Heart left ventricle (tissue), 13 donors: ENCODE data around the gene JMY.

Source experiments
- CTCF ChIP-seq, 12 donors: fragments of 200-600 bp; sonication (generic) in 4 of 12; IDR thresholded peaks; one replicate each; pipeline versions ENCODE4 v1.5.0 to v1.8.0; 2018 to 2022; ENCODE audit warnings: antibody characterized with exemption in 12 of 12, mild to moderate bottlenecking in 5 of 12
- POLR2A ChIP-seq, 2 donors: fragments of 450-650 bp; IDR thresholded peaks; one replicate each; pipeline ENCODE4 v1.6.1; 2017; ENCODE audit warnings: antibody characterized with exemption in 2 of 2, mild to moderate bottlenecking in 2 of 2, moderate library complexity in 2 of 2
- donor health status: ischemic (EF 13 %, LVEDD 7.1; RV severe dilation, severe dysfunction).
- donor health status: DM: no; HTN: yes; CAD: no.
- donor health status: DM: no; HTN: no; CAD: no.
- donor health status: ischemic (EF 25% LVEDD 6.9; RV normal size, moderate dysfunction).
- donor health status: ischemic (EF 25% LVEDD 5.7; RV mildly dilated, moderate dysfunction).
- donor health status: ischemic (EF 35%, LVEDD 5.7; RV mildly dilated, moderate dysfunction).
- donor health status: nonischemic (EF 11% LVEDD 7.7; RV severe dilation, severe dysfunction).
- donor health status: DM: yes; HTN: yes; CAD: no.
- donor health status: PGD.
- donor health status: ischemic (EF 29% LVEDD 5.4; RV normal size, mild dysfunction).
- donor health status: nonischemic (EF 23%, LVEDD 6.1; RV moderate dilation, normal function).

GRCh38 chr5:79236362-79236969, 535 bp downstream of the JMY start:
- TF ChIP-seq CTCF (IDR thresholded peaks at IDR 0.05) (no peak), POLR2A (IDR thresholded peaks at IDR 0.05) (no peak)
